HG03135 (cell line): ENCODE results near the gene UXT.
"Not testable (repeated sequence)": the region's sequence is repeated elsewhere in the genome, so short reads cannot be mapped to it uniquely, and the experiment has no call there.

ENCODE experiments used
- ATAC-seq: cut with Tn5 transposase; IDR thresholded peaks from one replicate; pipeline ENCODE4 v1.9.1; 2021; ENCODE audit warnings: mild to moderate bottlenecking, moderate library complexity; ENCODE audit not compliant: unreplicated experiment

Gene UXT

DNA sequence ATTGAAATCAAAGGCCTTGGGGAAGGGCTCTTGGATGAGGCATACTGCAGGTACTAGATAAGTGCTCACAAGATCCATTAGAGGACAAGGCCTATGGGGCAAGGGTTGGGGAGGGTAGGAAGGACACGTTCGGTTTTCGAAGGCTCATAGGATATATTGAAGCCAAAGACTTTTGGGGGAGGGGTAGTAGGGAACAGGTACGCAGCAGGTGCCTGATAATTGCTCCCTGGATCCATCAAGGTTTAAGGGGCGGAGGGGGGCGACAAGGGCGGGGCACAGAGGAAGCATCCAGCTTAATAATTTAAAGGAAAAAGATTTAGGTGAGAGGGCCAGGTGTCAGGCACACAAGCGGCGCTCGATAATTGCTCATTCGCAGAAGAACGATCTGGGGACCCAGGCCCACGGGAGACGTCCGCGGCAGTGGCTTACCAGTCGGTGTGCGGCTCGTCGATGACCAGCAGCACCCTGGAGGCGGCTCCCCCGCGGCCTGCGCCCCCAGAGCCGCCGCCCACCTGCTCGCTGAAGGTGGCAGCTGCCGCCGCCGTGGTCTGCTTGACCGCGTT lies 40.0 kb downstream of the UXT start:
- ATAC-seq, result no peak

DNA sequence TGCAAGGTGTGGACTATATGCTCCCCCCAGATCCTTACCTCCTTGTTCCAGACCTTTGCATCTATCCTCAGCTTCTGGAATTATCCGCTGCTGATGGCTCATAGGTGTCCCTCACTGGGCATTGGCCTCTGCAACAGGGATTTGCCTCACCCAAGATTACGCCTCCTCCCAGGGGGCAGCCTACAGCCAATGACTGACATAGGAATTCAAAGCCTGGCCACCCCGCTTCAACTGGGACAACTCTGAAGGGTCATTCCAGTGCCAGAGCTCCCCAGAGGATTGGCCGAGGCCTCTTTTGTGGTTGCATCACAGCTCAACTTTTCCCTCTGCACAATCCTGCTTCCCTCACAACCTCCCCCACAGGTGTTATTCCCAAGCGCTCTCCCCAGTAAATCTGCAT lies 44.4 kb downstream of the UXT start:
- ATAC-seq, result no peak

DNA sequence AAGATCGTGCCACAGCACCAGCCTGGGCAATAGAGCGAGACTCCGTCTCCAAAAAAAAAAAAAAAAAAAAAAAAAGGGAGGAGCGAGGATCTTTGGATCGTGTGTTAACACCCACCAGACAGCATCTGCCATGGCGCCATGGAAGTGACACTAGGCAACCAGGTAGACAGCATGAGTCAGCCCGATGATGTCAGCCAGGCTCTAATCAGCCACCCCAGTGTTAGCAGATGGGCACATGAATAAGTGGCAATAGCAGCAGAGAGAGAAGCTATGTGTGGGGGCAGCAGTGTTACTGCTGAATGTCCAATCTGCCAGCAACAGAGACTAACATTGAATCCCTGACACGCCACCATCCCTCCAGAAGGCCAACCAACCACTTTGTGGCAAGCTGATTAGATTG lies 45.9 kb downstream of the UXT start:
- ATAC-seq, result no peak

DNA sequence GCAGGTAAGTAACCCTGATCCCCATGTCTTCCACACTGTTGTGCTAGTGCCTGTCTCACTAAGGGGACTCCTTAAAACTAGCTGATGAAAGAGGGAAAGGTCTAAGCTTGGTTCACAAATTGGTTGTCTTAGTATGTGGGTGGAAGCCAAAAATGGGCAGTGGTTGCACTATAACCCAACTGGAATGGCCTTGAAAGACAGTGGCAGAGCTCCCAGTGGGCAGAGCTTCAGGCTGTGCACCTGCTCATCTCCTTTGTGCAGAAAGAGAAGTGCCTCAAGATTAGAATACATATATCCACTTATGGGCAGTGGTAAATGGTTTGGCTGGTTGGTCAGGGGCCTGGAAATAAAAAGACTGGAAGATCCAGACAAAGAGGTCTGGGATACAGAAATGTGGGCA lies 46.6 kb downstream of the UXT start:
- ATAC-seq, result no peak

DNA sequence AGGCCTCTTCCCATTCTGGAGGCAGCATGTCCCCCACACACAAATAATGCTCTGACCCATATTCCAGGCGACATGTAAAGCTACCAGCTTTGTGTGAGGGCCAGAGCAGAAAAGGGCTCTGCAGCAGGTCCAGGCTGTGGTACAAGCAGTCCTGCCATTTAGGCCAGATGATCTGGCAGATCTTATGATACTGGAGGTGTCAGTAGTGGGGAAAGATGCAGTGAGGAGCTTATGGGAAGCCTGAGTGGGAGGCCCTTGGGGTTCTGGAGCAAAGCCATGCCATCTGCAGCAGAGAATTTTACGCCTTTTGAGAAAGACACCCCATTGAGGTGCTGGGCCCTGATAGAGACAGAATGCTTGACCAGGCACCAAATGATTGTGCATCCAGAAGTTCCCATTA lies 47.1 kb downstream of the UXT start:
- ATAC-seq, result no peak

DNA sequence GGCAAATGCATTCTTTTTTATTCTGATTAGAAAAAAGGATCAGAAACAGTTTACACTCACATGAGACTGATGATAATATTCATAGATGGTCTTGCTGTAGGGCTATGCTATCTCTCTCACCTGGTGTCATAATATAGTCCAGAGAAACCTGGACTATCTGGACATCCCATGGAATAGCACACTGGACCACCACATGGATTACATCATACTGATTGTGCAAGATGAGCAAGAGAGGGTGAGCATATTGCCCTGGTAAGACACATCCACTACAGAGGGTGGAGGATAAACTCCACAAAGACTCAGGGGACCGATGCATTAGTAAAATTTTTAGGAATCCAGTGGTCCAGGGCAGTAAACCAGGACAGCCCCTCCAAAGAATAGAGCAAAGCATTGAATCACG lies 47.5 kb downstream of the UXT start:
- no peak for ATAC-seq

DNA sequence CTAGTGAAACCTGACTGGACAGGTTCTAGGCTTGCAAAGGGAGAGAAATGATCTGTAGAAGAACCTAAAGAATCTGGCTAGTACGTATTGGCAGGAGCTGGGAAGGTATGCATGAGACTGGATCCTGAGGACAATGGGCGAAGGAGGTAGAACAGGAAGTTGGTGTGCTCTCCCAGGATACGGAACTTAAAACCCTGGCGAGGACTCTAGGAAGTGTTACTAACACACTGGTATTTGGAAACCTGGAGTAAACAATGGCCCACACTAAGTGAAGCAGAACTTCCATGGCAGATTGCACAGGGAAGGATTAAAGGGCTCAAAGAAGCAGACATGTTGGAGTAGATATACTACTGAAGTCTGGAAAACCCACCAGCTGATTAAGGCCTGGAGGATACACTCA lies 48.5 kb downstream of the UXT start:
- ATAC-seq, result no peak

DNA sequence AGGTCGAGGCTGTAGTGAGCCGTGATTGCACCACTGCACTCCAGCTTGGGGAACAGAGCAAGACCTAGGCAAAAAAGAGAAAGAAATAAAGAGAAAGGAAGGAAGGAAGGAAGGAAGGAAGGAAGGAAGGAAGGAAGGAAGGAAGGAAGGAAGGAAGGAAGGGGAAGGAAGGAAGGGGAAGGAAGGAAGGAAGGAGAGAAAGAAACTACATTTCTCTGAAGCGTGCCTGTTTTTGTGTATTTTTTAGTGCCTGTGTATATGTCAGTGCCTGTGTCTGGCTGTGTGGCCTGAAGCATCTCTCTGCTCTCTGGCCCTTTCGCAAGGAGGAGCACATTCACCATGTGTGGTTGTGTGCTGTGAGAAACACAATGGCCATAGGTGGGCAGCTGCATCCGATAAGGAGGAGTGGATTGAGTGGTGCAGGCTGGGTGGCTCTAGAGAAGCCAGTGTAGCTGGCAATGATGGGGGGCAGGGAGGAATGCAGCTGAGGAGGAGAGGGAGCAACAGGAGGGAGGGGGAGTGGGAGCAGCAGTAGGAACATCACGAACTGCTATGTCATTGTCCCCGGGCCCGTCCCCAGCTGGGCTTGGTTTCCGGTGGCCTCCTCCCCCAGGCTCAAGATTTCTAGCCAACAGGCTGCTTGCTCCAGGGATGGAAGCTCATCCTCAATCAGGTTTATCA lies 50.7 kb downstream of the UXT start:
- ATAC-seq, result no peak

DNA sequence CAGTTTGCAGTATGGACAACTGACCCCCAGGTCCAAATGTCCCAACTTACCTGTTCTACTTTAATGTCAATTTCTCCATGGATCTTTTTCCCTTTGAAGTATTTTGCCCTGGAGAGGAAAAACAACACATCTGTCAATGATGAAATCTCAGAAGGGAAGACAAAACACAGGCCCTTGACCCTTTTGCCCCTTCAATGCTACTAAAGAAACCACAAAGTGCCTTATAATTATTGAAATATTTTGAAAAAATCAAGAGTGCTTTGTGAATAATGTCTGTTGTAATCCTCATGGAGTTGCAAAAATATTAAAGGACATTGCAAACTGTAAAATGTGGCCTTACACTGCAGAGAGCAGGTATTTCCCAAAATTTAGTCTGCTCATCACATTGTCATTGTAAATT lies 51.9 kb downstream of the UXT start:
- no peak for ATAC-seq

DNA sequence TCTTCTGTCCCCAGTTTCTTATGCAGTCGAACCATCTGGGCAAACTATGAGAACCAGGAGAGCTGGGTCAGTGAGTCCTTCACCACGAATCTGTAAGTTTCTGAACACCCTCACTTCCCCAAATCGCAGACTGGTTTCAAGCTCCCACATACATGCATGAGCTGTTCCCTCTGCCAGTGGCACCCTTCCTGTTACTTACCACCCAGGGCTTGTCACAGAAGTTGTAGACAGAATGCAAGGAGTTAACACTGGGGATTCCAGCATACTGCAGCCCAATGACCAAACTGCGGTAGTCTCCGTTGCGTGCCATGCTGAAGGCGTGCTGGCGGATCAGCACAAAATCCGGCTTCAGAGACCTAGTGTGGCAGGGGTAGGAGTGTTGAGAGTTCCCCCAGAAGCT lies 54.0 kb downstream of the UXT start:
- ATAC-seq, result no peak

DNA sequence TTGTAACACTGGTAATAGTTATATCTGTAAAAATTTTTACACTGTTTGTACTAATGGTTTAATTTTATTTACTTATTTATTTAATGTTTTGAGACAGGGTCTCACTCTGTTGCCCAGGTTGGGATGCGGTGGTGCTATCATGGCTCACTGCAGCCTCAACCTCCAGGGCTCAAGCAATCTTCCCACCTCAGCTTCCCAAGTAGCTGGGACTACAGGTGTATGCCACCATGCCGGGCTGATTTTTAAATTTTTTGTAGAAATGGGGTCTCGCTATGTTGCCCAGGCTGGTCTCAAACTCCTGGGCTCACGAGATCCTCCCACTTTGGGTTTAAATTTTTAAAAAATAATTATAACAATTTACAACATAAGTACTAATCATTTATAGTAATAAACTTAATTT lies 55.9 kb downstream of the UXT start:
- not testable (repeated sequence) for ATAC-seq
